Panc1 (cell line): ENCODE results near the gene SPINK4. TPM values are rescaled to one million over a fixed set of nuclear protein-coding genes. Genes with fewer than 3 reads are reported as not detected.

Experiments
- ATAC-seq: fragments of 200-7000 bp; cut with Tn5 transposase; 2 replicates; pipeline ENCODE4 v1.9.1; 2020; ENCODE audit warnings: mild to moderate bottlenecking, moderate library complexity
- BruUV-seq: library from RNA; stranded (reverse); fragments of 400-500 nt; replicated peaks from 2 replicates; lab custom pipeline; 2021; lab: Mats Ljungman, UMichigan
- CTCF ChIA-PET: fragments of 300-600 bp; sonication (Branson Sonifier 250); formaldehyde crosslinking; loops from one replicate; lab custom pipeline; 2022; ENCODE audit warnings: antibody characterized with exemption; lab: Charles Lee
- POLR2A ChIA-PET: fragments of 300-600 bp; sonication (Branson Sonifier 250); formaldehyde crosslinking; loops from one replicate; lab custom pipeline; 2022; ENCODE audit warnings: antibody characterized with exemption; lab: Charles Lee
- DNase-seq: peaks from one replicate; pipeline ENCODE4 v3.0.0-alpha.2; 2010; ENCODE audit warnings: low read depth, low spot score
- H3K27ac ChIP-seq: 2 replicates; pipeline ENCODE4 v1.5.1; 2011; ENCODE audit warnings: mild to moderate bottlenecking, low read length, inconsistent platforms
- H3K27me3 ChIP-seq: fragments of 200-500 bp; sonication (Bioruptor generic); 2 replicates; pipeline ENCODE4 v1.6.0; 2014; ENCODE audit warnings: low read length, inconsistent platforms; ENCODE audit not compliant: control insufficient read depth, insufficient read depth
- H3K36me3 ChIP-seq: fragments of 200-500 bp; sonication (Bioruptor generic); 2 replicates; pipeline ENCODE4 v1.5.1; 2014; ENCODE audit warnings: inconsistent platforms, mild to moderate bottlenecking, low read length, moderate library complexity; ENCODE audit not compliant: control insufficient read depth, insufficient read depth
- H3K4me1 ChIP-seq: 2 replicates; pipeline ENCODE4 v1.5.1; 2011; ENCODE audit warnings: inconsistent platforms, mild to moderate bottlenecking, low read length, moderate library complexity; ENCODE audit not compliant: control insufficient read depth, insufficient read depth
- H3K4me3 ChIP-seq, 2 experiments: 2 replicates each; pipeline ENCODE4 v1.5.1; 2011 to 2012; ENCODE audit warnings: low read depth in 2 of 2, low read length in 2 of 2, mild to moderate bottlenecking in 2 of 2, inconsistent platforms in 1 of 2, moderate library complexity in 1 of 2
- H3K9me3 ChIP-seq: fragments of 200-500 bp; sonication (Bioruptor generic); 2 replicates; pipeline ENCODE4 v1.5.1; 2014; ENCODE audit warnings: low read depth, mild to moderate bottlenecking, inconsistent platforms, low read length, moderate library complexity; ENCODE audit not compliant: control insufficient read depth, insufficient read depth
- POLR2AphosphoS5 ChIP-seq: IDR thresholded peaks from 2 replicates; pipeline ENCODE4 v1.6.1; 2012; ENCODE audit warnings: mild to moderate bottlenecking, low read depth, low read length, moderate library complexity
- REST ChIP-seq, 2 experiments: IDR thresholded peaks; 2 replicates each; pipeline ENCODE4 v1.6.1; 2011 to 2012; ENCODE audit warnings: low read depth in 2 of 2, control low read depth in 1 of 2, low read length in 1 of 2, mild to moderate bottlenecking in 1 of 2, moderate library complexity in 1 of 2; ENCODE audit not compliant: insufficient read depth in 1 of 2
- SIN3A ChIP-seq: IDR thresholded peaks from 2 replicates; pipeline ENCODE4 v1.6.1; 2012; ENCODE audit warnings: low read depth, mild to moderate bottlenecking, low read length, moderate library complexity, borderline replicate concordance; ENCODE audit not compliant: insufficient read depth
- TCF7L2 ChIP-seq: IDR thresholded peaks from 2 replicates; pipeline ENCODE4 v1.6.1; 2011; ENCODE audit warnings: mild to moderate bottlenecking, low read depth, low read length, inconsistent platforms
- in situ Hi-C: cut with HindIII; loops from 2 replicates; pipeline ENCODE4 v1.10.0; 2016; ENCODE audit warnings: low sequenced_read_pairs, low pct_unique_long_range_greater_than_20kb
- intact Hi-C: fragments of 100-400 bp; cut with micrococcal nuclease; formaldehyde crosslinking; loops from one replicate; pipeline ENCODE4 v1.10.0; 2022; ENCODE audit not compliant: unreplicated experiment
- total RNA-seq: library from RNA; stranded (reverse); gene quantifications from one replicate; pipeline ENCODE4 v1.2.1, GENCODE V29; 2021; ENCODE audit not compliant: unreplicated experiment
- TF ChIP-seq, protein P1 (sequence below): fragments of 450-650 bp; IDR thresholded peaks from 2 replicates; pipeline ENCODE4 v1.5.1; 2017; ENCODE audit warnings: mild to moderate bottlenecking

SPINK4 gene
- total RNA-seq, 1 experiment from 2014 or later: not detected

DNA sequence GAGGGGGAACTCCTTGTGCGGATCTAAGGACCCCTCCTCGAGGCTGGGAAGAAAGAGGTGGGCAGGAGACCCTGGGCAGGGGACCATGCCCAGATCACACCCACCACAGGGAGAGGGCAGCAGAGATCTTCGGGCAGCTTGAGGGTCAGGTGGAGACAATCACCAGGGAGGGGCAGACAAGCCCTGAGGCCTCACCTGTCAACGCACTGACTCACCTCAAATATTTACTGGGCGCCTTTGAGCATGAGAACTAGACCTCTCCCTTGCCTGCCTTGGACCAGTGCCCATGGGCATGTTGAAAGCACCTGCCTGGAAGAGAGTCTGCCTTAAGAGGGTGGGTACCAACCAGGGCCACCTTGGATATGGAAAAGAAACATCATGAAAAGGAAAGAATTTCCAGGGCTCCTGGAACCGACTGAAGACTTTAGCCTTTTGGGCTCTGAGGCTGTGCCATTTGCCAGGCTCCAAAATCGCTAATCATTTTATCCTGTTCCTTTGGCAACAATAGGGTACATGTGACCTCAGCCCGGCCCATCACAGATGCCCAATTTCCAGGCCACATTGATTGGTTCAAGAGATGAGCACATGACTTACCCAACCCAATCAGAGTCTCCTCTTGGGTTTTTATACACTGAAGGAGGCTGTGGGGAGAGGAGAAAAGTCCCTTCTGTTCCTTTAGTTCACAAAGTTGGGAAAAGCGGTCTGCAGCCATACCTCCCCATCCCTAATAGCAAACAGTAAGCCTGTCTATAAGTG lies 10.4 kb upstream of the SPINK4 start:
- Histone ChIP-seq H3K4me1 (0 out of 2 replicates have a peak, but pooled peaks cover 2% of the 10 kb centered on the region), H3K9me3 (no peaks in the 10 kb centered on the region), H3K27me3 (peaks cover 2% of the 10 kb centered on the region; the same call in 1 of the 2 replicates), H3K36me3 (no peaks in the 10 kb centered on the region), H3K27ac (no peak overlapping the region), H3K4me3 (no peak overlapping the region)
- TF ChIP-seq POLR2AphosphoS5 (no peak), TCF7L2 (no peak)
- TF ChIP-seq, protein P1, sequence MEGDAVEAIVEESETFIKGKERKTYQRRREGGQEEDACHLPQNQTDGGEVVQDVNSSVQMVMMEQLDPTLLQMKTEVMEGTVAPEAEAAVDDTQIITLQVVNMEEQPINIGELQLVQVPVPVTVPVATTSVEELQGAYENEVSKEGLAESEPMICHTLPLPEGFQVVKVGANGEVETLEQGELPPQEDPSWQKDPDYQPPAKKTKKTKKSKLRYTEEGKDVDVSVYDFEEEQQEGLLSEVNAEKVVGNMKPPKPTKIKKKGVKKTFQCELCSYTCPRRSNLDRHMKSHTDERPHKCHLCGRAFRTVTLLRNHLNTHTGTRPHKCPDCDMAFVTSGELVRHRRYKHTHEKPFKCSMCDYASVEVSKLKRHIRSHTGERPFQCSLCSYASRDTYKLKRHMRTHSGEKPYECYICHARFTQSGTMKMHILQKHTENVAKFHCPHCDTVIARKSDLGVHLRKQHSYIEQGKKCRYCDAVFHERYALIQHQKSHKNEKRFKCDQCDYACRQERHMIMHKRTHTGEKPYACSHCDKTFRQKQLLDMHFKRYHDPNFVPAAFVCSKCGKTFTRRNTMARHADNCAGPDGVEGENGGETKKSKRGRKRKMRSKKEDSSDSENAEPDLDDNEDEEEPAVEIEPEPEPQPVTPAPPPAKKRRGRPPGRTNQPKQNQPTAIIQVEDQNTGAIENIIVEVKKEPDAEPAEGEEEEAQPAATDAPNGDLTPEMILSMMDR: no peak
- BruUV-seq: no TSS peak
- in situ Hi-C loops: no loop called here
- ChIA-PET CTCF (no interaction called here), POLR2A (no interaction called here)
- intact Hi-C loops: no loop called here
- peak; percentile 22; the same call in 1 of the 2 replicates for ATAC-seq
- DNase-seq: peak; percentile 64

DNA sequence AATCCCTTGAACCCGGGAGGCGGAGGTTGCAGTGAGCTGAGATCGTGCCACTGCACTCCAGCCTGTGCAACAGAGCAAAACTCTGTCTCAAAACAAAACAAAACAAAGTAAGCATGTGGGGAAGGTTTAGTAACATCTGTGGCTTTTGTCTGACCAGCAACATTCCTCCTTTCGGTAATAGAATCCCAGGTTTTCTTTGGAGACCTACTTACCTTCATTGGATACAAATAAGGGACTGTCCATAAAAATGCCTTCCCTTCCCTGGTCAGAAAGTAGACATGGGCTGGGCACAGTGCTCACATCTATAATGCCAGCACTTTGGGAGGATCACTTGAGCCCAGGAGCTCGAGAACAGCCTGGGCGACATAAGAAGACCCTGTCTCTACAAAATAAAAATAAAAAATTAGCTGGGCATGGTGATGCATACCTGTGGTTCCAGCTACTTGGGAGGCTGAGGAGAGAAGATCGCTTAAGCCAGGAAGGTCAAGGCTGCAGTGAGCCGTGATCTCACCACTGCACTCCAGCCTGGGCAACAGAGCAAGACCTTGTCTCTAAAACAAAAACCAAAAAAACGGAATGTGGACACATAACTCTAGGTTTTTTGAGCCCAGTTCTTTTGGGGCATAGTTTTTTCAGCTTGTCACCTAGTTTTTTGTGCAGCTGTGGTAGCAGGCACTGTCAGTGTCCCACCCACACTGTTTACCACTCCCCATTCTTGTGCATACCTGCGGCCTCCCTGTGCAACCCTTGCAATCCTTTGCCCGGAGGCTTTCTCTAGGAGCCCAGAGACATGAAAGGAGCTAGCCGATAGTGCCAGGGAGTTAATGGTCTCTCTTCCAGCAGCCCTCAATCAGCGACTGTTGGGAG lies 9.0 kb upstream of the SPINK4 start:
- CTCF ChIA-PET: no interaction called here

More for the DNA sequence above, 9.0 kb upstream of the SPINK4 start:
- DNase-seq (no peak), ATAC-seq (no peak)
- no peaks in the 10 kb centered on the region for H3K4me1 ChIP-seq
- TF ChIP-seq, protein P1: no peak
- TF ChIP-seq REST (IDR thresholded peaks at IDR 0.05; ENCODE audit: insufficient read depth in 1 of 2, low read depth in 2 of 2, low read length in 1 of 2) (no peak), SIN3A (no peak), POLR2AphosphoS5 (no peak), TCF7L2 (no peak)
- H3K27ac ChIP-seq: no peak overlapping the region
- no peaks in the 10 kb centered on the region for H3K9me3 ChIP-seq
- BruUV-seq: no TSS peak
- no peak overlapping the region for H3K4me3 ChIP-seq
- H3K27me3 ChIP-seq: peaks cover 2% of the 10 kb centered on the region; the same call in 1 of the 2 replicates
- intact Hi-C loops: no loop called here
- POLR2A ChIA-PET: interaction anchor here (0.5 to 0.6 kb wide), 2 partner anchors 17 to 184 kb away, joined by 3 read pairs; no protein-coding TSS in a partner anchor
- in situ Hi-C loops: no loop called here
- no peaks in the 10 kb centered on the region for H3K36me3 ChIP-seq
